GM10847 (cell line): ENCODE results near the gene AXL.

Experiments used
- POLR2A ChIP-seq: IDR thresholded peaks from 2 replicates; pipeline ENCODE4 v1.6.1; 2011; ENCODE audit not compliant: insufficient read length; ENCODE audit errors: extremely low read depth

AXL gene

DNA sequence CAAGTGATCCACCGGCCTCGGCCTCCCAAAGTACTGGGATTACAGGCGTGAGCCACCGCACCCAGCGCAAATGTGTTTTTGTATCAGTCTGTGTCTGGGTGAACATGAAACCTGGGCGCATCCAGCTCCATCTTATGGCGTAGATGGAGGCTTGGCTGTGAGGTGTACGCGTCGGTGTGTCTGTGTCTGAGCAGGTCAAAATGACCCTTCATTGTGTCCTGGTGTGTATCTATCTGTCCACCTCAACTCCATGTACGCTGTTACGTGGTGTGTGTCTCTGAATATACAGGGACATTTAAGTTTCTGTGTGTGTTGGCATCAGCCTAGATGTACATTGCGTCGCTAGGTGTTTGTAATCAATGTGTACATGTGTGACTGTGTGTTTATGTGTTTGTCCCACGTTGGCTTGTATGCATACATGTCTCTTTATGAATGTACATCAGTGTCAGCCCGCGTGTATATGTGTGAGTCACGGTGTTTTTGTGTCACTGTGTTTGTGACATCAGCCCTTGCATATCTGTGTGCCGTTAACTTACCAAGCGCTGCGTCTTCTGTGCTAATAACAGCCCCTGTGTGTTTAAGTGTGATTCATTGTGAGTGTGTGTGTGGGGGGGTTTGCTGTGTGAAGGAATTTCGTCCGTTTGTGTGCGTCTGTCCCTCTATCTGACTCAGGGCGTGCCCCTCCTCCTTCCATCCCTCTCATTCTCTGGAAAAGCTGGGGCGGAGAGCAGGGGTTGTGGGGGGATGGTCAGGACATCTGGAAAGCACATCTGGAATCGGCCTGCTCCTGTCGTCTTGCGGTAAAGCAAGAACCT is 6.4 kb downstream of the AXL start:
- no peak for TF ChIP-seq POLR2A

- no peak for TF ChIP-seq POLR2A
Measured at GRCh38 chr19:41226053-41226873, 7.2 kb downstream of the AXL start.

DNA sequence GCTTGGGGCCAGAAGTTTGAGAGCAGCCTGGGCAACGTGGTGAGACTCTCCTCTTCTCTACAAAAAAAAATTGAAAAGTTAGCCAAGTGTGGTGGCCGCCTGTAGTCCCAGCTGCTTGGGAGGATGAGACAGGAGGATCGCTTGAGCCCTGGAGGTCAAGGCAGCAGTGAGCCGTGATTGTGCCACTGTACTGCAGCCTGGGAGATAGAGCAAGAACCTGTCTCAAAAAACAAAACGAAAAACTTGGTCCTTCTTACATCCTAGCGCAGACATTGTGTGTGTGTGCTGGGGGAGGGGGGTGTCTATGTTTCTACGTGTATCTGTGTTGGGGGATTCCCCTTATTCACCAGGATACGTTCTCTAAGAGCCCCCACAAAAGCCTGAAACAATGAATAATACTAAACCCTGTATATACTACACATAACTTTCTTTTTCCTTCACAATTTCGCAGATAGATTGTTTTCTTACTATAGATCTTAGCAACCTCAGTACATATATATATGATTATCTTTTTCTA is 7.9 kb downstream of the AXL start:
- TF ChIP-seq POLR2A, result no peak

DNA sequence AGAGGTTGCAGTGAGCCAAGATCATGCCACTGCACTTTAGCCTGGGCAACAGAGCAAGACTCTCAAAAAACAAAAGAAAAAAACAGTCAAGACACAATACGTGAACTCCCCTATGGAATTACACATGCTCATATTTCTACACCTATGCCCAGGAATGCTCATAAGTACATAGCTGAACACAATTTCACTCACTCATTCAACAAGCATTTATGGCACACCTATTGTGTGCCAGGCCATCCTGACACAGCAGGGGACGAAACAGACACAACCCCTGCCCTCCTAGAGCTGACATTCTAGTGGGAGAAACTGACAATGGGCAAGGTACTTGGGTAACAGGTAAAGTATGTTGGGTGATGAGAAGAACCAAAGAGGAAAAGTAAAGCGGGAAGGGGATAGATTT is 9.5 kb downstream of the AXL start:
- no peak for TF ChIP-seq POLR2A

- TF ChIP-seq POLR2A, result no peak
Measured at GRCh38 chr19:41230067-41230857, 11.2 kb downstream of the AXL start.

DNA sequence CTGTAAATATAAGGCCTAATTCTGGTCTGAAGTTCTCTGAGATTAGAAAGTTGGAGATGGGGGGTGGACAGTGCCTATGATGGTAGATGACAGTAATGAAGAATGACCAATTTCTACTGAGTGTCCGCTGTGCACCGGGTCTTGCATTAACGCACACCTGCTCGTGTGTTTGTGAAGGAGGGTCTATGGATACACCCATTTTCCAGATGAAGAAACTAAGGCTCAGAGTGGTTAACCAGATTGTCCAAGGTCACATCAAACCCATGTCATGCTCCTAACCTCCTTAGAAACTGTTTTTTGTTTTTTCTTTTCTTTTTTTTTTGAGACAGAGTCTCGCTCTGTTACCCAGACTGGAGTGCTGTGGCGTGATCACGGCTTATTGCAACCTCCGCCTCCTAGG is 13.7 kb downstream of the AXL start:
- no peak for TF ChIP-seq POLR2A

DNA sequence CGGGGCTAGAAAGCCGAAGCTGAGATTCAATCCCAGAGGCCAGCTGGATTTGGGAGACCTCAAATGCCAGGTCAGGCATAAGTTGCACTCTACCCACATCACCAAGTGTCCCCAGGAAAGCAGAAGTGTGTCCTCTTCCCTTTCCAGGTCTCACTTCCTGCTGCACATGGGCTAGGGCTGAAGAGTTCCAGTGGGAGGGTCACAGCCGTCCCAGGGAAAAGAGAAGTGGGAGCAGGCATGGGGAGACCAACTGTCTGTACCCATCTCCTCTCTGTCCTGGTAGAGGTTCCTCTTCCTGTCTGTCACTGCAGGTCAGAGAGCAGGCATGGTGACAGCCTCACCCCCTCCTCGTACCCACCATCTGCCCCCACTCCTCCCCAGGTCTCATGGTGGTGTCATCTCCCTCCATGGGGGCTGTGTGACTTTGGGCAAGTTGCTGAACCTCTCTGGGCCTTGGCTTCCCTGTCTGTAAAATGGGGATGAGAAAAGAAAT is 14.8 kb downstream of the AXL start:
- TF ChIP-seq POLR2A, result no peak

DNA sequence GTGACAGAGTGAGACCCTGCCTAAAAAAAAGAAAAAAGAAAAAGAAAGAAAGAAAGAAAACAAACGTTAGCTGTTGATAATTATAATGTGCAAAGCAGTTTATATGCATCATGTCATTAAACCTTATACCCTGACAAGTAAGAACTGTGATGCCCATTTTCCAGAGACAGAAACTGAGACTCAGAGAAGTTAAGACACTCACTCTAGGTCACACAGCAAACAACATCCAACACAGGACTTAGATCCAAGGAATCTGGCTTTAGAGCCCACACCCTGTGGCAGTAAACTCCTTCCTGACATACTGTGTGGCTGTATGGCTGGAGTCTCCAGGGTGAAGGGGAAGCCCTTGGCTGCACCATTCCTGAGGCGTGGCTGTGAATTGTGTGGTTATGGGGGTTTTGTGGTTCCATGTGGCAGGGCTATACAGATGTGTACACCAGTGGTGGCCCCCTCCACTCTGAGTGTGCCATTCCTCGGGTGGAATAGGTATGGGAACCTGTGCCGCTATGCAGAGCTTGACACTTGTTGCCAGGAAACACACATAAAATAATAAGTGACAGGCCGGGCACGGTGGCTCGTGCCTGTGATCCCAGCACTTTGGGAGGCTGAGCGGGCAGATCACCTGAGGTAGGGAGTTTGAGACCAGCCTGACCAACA is 15.6 kb downstream of the AXL start:
- no peak for TF ChIP-seq POLR2A

- no peak for TF ChIP-seq POLR2A
Measured at GRCh38 chr19:41235480-41235879, 16.5 kb downstream of the AXL start.

GRCh38 chr19:41238244-41238643 is 19.2 kb downstream of the AXL start:
- TF ChIP-seq POLR2A, result no peak

DNA sequence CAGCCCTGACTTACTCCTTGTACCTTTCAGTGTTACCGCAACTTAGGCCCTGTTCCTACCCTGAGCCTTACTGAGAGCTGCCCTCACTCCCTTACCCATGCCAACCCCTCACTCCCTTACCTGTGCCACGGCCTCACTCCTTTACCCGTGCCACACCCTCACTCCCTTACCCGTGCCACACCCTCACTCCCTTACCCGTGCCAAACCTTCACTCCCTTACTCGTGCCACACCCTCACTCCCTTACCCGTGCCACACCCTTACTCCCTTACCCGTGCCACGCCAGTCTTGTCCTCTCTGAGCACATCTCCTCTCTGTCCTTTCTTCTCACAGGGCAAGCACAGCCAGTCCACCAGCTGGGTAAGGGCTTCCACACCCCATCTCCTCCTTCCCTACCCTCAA is 20.3 kb downstream of the AXL start:
- TF ChIP-seq POLR2A, result no peak

DNA sequence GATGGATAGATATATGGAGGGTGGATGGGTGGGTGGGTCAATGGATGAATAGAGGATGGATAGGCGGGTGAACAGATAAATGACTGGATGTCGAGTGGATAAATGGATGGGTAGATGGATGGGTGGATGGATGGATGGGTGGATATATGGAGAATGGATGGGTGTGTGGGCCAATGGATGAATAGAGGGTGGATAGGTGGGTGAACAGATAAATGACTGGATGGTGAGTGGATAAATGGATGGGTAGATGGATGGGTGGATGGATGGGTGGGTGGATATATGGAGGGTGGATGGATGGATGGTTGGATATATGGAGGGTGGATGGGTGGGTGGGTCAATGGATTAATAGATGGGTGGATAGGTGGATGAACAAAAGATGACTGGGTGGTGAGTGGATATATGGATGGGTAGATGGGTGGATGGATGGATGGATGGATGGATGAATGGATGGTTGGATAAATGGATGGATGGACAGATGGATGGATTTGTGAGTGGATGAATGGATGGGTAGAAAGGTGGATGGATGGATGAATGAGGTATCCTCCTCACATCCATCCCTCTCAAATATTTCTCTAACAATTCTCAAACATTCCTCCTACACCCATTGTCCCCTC is 21.0 kb downstream of the AXL start:
- TF ChIP-seq POLR2A, result no peak

- no peak for TF ChIP-seq POLR2A
Measured at GRCh38 chr19:41241859-41242258, 22.8 kb downstream of the AXL start.

GRCh38 chr19:41244117-41244516 is 25.1 kb downstream of the AXL start:
- no peak for TF ChIP-seq POLR2A
